HepG2 (cell line): Measurements from ENCODE around the gene ZNF8. TPM values are rescaled to one million over a fixed set of nuclear protein-coding genes. Genes with fewer than 3 reads are reported as not detected.

Experiments used
- AGO2 ChIP-seq: fragments of 200-400 bp; formaldehyde crosslinking; optimal IDR thresholded peaks from 2 replicates; pipeline ENCODE3; 2017; ENCODE audit warnings: mild to moderate bottlenecking, low read depth, low read length, moderate library complexity
- ARID3A ChIP-seq: IDR thresholded peaks from 2 replicates; pipeline ENCODE4 v1.6.1; 2012; ENCODE audit warnings: low read depth, low read length, improper control_type of control experiment
- ARNT2 ChIP-seq: sonication (generic); formaldehyde crosslinking; IDR thresholded peaks from 2 replicates; pipeline ENCODE4 v1.8.0; 2022; ENCODE audit warnings: mild to moderate bottlenecking, low read depth, missing genetic modification reagents, moderate library complexity
- ATF4 ChIP-seq, 2 experiments: fragments of 450-650 bp in 1 of 2; sonication (generic) in 1 of 2; formaldehyde crosslinking; IDR thresholded peaks; 2 replicates each; pipeline versions ENCODE4 v1.5.0 to v1.8.0; 2020 to 2022; ENCODE audit warnings: mild to moderate bottlenecking in 1 of 2, missing genetic modification reagents in 1 of 2
- ATRX ChIP-seq: sonication (generic); formaldehyde crosslinking; IDR thresholded peaks from 2 replicates; pipeline ENCODE4 v1.4.0; 2020; ENCODE audit warnings: missing genetic modification reagents, borderline replicate concordance
- ERF ChIP-seq: IDR thresholded peaks from 2 replicates; pipeline ENCODE4 v1.6.1; 2018; ENCODE audit warnings: missing biosample characterization, missing genetic modification reagents
- GLMP ChIP-seq: sonication (generic); formaldehyde crosslinking; IDR thresholded peaks from 2 replicates; pipeline ENCODE4 v1.9.0; 2021; ENCODE audit warnings: missing genetic modification reagents, mild to moderate bottlenecking, borderline replicate concordance
- KDM4B ChIP-seq: sonication (generic); formaldehyde crosslinking; IDR thresholded peaks from 2 replicates; pipeline ENCODE4 v1.4.0; 2020; ENCODE audit warnings: missing genetic modification reagents
- MTF1 ChIP-seq: sonication (generic); formaldehyde crosslinking; IDR thresholded peaks from 2 replicates; pipeline ENCODE4 v1.5.0; 2020; ENCODE audit warnings: missing genetic modification reagents
- NFE2 ChIP-seq: sonication (generic); formaldehyde crosslinking; IDR thresholded peaks from 2 replicates; pipeline ENCODE4 v1.4.0; 2020; ENCODE audit warnings: missing genetic modification reagents
- NR1H2 ChIP-seq: sonication (generic); formaldehyde crosslinking; IDR thresholded peaks from 2 replicates; pipeline ENCODE4 v1.8.1; 2022; ENCODE audit warnings: low read depth, missing genetic modification reagents, borderline replicate concordance
- RBAK ChIP-seq: sonication (generic); formaldehyde crosslinking; IDR thresholded peaks from 2 replicates; pipeline ENCODE4 v1.5.1; 2020; ENCODE audit warnings: mild to moderate bottlenecking, missing genetic modification reagents
- REL ChIP-seq: sonication (generic); formaldehyde crosslinking; conservative IDR thresholded peaks from 2 replicates; pipeline ENCODE4 v1.8.0; 2022; ENCODE audit warnings: mild to moderate bottlenecking, missing genetic modification reagents, moderate library complexity
- SNAPC2 ChIP-seq: sonication (generic); formaldehyde crosslinking; IDR thresholded peaks from 2 replicates; pipeline ENCODE4 v1.8.1; 2022; ENCODE audit warnings: mild to moderate bottlenecking, missing genetic modification reagents
- SP4 ChIP-seq: sonication (generic); formaldehyde crosslinking; IDR thresholded peaks from 2 replicates; pipeline ENCODE4 v1.8.1; 2023; ENCODE audit warnings: mild to moderate bottlenecking, missing genetic modification reagents
- ZFP1 ChIP-seq: IDR thresholded peaks from 2 replicates; pipeline ENCODE4 v1.6.1; 2016
- ZFY ChIP-seq: sonication (generic); formaldehyde crosslinking; IDR thresholded peaks from 2 replicates; pipeline ENCODE4 v1.4.0; 2020; ENCODE audit warnings: missing genetic modification reagents
- ZHX1 ChIP-seq: sonication (generic); formaldehyde crosslinking; IDR thresholded peaks from 2 replicates; pipeline ENCODE4 v1.8.1; 2022; ENCODE audit warnings: low read depth, mild to moderate bottlenecking, missing genetic modification reagents
- ZMYM4 ChIP-seq: sonication (generic); formaldehyde crosslinking; IDR thresholded peaks from 2 replicates; pipeline ENCODE4 v1.8.1; 2023; ENCODE audit warnings: mild to moderate bottlenecking, missing genetic modification reagents
- ZNF121 ChIP-seq: sonication (generic); formaldehyde crosslinking; IDR thresholded peaks from 2 replicates; pipeline ENCODE4 v1.5.0; 2020; ENCODE audit warnings: mild to moderate bottlenecking, missing genetic modification reagents
- ZNF383 ChIP-seq: sonication (generic); formaldehyde crosslinking; IDR thresholded peaks from 2 replicates; pipeline ENCODE4 v1.4.0; 2020; ENCODE audit warnings: missing genetic modification reagents, mild to moderate bottlenecking, borderline replicate concordance
- ZNF501 ChIP-seq: sonication (generic); formaldehyde crosslinking; IDR thresholded peaks from 2 replicates; pipeline ENCODE4 v1.5.1; 2020; ENCODE audit warnings: mild to moderate bottlenecking, moderate library complexity, missing genetic modification reagents
- ZNF607 ChIP-seq: sonication (generic); formaldehyde crosslinking; IDR thresholded peaks from 2 replicates; pipeline ENCODE4 v1.5.1; 2020; ENCODE audit warnings: missing genetic modification reagents, mild to moderate bottlenecking, borderline replicate concordance
- ZNF7 ChIP-seq: IDR thresholded peaks from 2 replicates; pipeline ENCODE4 v1.6.1; 2016; ENCODE audit warnings: missing biosample characterization, missing genetic modification reagents
- ZNF703 ChIP-seq: sonication (generic); formaldehyde crosslinking; IDR thresholded peaks from 2 replicates; pipeline ENCODE4 v1.5.1; 2020; ENCODE audit warnings: missing genetic modification reagents, mild to moderate bottlenecking, moderate library complexity, borderline replicate concordance
- ZNF724P ChIP-seq: sonication (generic); formaldehyde crosslinking; IDR thresholded peaks from 2 replicates; pipeline ENCODE4 v1.8.0; 2022; ENCODE audit warnings: missing genetic modification reagents, borderline replicate concordance
- polyA plus RNA-seq, 8 experiments: library from polyadenylated mRNA; depleted of rRNA in 3 of 8; stranded (reverse) in 7 of 8; unstranded in 1 of 8; fragments of >200 nt; fragmentation: Illumina TruSeq in 4 of 8; extraction: Trizol in 4 of 8; gene quantifications; 2 replicates each; pipeline versions ENCODE4 v1.2.1 to v1.2.3, GENCODE V29; 2011 to 2016; ENCODE audit warnings: low read depth in 4 of 8, missing spikeins in 1 of 8, mixed read lengths in 1 of 8; ENCODE audit not compliant: insufficient read depth in 1 of 8
- total RNA-seq, 5 experiments: library from RNA; depleted of rRNA; stranded (reverse); fragments of >200 nt; fragmentation: Illumina TruSeq; extraction: Trizol; gene quantifications; 2 replicates each; pipeline ENCODE4 v1.2.3, GENCODE V29; 2016; ENCODE audit warnings: low read depth in 1 of 5

Gene ZNF8
- total and polyA plus RNA-seq, 2 of the 13 experiments (the other 11 are each of a cell fraction or from before 2014, with no cell fraction given) = 3.1 to 3.3 TPM

GRCh38 chr19:58278541-58279041 is at the start of gene ZNF8 (continued):
- TF ChIP-seq ZHX1 (CRISPR knock-in tag) = no peak
- TF ChIP-seq AGO2 = no peak
- TF ChIP-seq ZNF703 (CRISPR knock-in tag) = no peak
- peak; percentile 75 for TF ChIP-seq SP4 (CRISPR knock-in tag)
- no peak for TF ChIP-seq ZFP1
- TF ChIP-seq ATRX = no peak
- TF ChIP-seq NR1H2 (CRISPR knock-in tag) = no peak
- TF ChIP-seq ZFY (CRISPR knock-in tag) = peak; percentile 74
- no peak for TF ChIP-seq ATF4 (CRISPR knock-in tag; IDR thresholded peaks at IDR 0.05)
- TF ChIP-seq ZNF383 (CRISPR knock-in tag) = peak; percentile 8; the same call in 1 of the 2 replicates
- TF ChIP-seq REL (CRISPR knock-in tag) = no peak
- peak; percentile 61; the same call in 1 of the 2 replicates for TF ChIP-seq SNAPC2 (CRISPR knock-in tag)
- TF ChIP-seq ZNF121 (CRISPR knock-in tag) = no peak
- TF ChIP-seq KDM4B (CRISPR knock-in tag) = peak; percentile 16; the same call in 1 of the 2 replicates
- peak; percentile 86 for TF ChIP-seq ZMYM4 (CRISPR knock-in tag)
- TF ChIP-seq ZNF501 (CRISPR knock-in tag) = peak; percentile 63; the same call in 1 of the 2 replicates
- TF ChIP-seq ARID3A = no peak
- no peak for TF ChIP-seq NFE2 (CRISPR knock-in tag)
- no peak for TF ChIP-seq ERF
- no peak; the same call in 1 of the 2 replicates for TF ChIP-seq ZNF7 (CRISPR knock-in tag)
- TF ChIP-seq MTF1 (CRISPR knock-in tag) = no peak
- TF ChIP-seq RBAK (CRISPR knock-in tag) = no peak
- TF ChIP-seq ZNF607 (CRISPR knock-in tag) = peak; percentile 72; the same call in 1 of the 2 replicates
- TF ChIP-seq GLMP (CRISPR knock-in tag) = no peak
- TF ChIP-seq ZNF724P (CRISPR knock-in tag) = peak; percentile 61; the same call in 1 of the 2 replicates
- peak; percentile 81 for TF ChIP-seq ARNT2 (CRISPR knock-in tag)
